Keratinocyte (primary cell): ENCODE measurements around the gene SPRED1.

Experiments used
- CTCF ChIP-seq, 3 experiments: IDR thresholded peaks in 1 of 3; conservative IDR thresholded peaks in 1 of 3; optimal IDR thresholded peaks in 1 of 3; 2 replicates in 2 of 3; 3 replicates in 1 of 3; pipeline versions ENCODE3 to v1.5.1; 2011; ENCODE audit warnings: low read length in 3 of 3, mild to moderate bottlenecking in 3 of 3, moderate library complexity in 2 of 3, control low read depth in 1 of 3, inconsistent platforms in 1 of 3; ENCODE audit not compliant: insufficient read depth in 2 of 3; ENCODE audit errors: extremely low read depth in 1 of 3
- EZH2 ChIP-seq: IDR thresholded peaks from one replicate; pipeline ENCODE4 v1.6.1; 2012; ENCODE audit warnings: inconsistent platforms, mild to moderate bottlenecking, low read length, moderate library complexity

DNA sequence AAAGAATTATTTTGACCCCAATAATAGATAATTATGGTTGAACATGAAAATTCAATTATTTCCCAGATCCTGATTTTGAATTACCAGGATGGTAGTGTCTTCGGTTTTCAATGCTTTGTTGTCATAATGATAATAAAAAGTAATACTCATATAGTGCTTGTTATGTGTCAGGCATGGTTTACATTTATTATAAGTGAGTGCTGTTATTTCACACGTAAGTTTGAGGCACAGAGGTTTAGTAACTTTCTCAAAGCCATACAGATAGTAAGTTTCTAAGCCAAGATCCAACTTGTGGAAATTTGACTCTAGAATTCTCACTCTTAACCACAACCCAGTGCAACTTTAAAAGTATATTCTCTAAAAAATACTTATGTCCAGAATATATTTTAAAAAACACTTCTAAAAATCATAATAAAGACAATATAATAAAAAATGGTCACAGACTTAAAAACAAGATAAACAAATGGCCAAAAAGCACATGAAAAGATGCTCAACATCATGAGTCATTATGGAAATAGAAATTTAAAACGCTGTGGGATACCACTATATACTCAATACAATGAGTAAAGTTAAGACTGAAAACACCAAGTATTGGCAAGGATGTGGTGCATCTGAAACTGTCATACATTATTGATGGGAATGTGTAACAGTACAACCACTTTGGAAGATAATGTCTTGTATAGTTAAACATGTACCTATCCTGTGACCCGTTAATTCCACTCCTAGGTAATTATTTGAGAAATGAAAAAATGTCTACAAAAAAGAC is 45.2 kb downstream of the SPRED1 start:
- TF ChIP-seq EZH2 = no peak
- TF ChIP-seq CTCF (optimal IDR thresholded peaks at IDR 0.05 in 1 of 3, IDR thresholded peaks at IDR 0.05 in 1 of 3, conservative IDR thresholded peaks at IDR 0.05 in 1 of 3; ENCODE audit: extremely low read depth in 1 of 3, insufficient read depth in 2 of 3, low read length in 3 of 3) = no peak
